Measurements from ENCODE around the gene TGFB1I1.
A peak's percentile ranks its signal among the peaks of the same experiment; 100 is the strongest.

The TGFB1I1 gene
- 0 to 0.75 (median 0.18) reads per million in 9 experiments for total RNA-seq

DNA sequence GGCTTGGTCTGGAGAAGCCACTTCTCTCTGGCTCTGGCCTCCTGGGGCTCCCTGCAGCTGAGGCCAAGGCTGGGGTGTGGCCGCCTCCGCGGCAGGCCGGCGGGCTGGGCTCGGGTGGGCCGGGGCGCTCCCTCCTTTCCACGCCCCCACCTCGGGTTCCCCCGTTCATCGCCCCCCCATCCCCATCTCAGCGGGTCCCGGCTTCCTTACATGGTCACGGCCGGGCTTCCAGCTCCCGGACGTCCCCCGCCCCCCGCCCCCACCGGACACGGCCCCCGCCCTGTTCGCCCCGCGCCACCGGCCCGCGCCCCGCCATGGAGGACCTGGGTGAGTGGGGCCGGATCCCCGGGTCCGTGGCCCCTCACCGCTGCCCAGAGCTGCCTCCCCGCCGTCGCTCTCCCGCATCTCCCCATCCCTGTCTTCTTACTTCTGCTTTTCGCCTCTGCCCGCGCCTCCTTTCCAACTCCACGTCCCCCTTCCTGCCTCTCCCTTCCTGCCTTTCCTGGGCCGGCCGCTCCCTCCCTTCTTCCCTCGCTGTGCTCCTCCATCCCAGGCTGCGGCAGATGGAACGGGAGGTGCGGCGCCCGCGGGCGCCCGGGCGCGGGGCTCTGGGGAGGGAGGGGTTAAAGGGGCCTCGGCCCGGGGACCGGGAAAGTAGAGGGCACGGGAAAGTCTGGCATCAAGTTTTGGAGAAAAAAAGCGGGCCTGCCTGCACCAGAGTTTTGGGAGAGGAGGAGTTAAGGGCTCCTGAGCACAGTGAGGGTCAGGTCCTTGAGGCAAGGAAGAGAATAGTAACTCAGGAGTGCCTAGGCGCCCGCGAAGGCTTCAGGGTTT lies at the start of gene TGFB1I1:
TSS of gene TGFB1I1 (plus strand) at position 278 of the 834 bp plus-strand sequence. CDS start at position 315, 37 bp downstream.
- ATAC-seq (replicated peaks), result no peak
- DNase-seq, result no peak
- H3K4me3 Mint-ChIP-seq, result peak within 1 kb of the TSS; percentile 53 to 65
- H3K27ac Mint-ChIP-seq, result no peak within 1 kb of the TSS
- H3K9me3 Mint-ChIP-seq, result no peaks in the 10 kb centered on the region
- H3K4me1 Mint-ChIP-seq (ENCODE audit: low read depth in 2 of 2), result peaks cover 14 to 18% of the 10 kb centered on the region in 2 donors
- H3K36me3 Mint-ChIP-seq (ENCODE audit: insufficient read depth), result peaks cover 14% of the 10 kb centered on the region
- H3K27me3 Mint-ChIP-seq, result peaks cover 22 to 29% of the 10 kb centered on the region in 2 donors

DNA sequence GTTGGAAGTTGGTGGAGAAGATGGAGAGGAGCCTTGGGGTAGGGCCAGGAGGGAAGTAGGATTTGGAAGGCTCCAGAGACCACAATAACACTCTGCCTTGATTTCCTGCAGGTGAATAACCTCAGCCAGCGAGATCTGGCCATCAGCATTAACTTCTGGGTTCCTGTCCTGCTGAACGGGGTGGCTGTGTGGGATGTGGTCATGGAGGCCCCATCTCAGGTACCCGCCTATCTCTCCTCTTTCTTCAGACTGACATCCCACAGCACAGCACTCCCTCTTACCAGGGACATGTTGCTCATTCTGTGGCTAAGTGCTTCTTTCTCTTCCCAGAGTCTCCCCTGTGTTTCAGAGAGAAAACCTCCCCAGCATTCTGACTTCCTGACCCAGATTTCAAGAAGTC lies 48.7 kb upstream of the TGFB1I1 start:
- Mint-ChIP-seq H3K27ac (peak overlapping the region in 1 of 2 donors; percentile 10), H3K4me1 (ENCODE audit: low read depth in 2 of 2) (peaks cover 42 to 53% of the 10 kb centered on the region in 2 donors), H3K9me3 (no peaks in the 10 kb centered on the region), H3K4me3 (peak overlapping the region in 1 of 2 donors; percentile 6), H3K36me3 (ENCODE audit: insufficient read depth) (peaks cover 13% of the 10 kb centered on the region), H3K27me3 (no peaks in the 10 kb centered on the region)
- DNase-seq (no peak), ATAC-seq (replicated peaks) (no peak)

DNA sequence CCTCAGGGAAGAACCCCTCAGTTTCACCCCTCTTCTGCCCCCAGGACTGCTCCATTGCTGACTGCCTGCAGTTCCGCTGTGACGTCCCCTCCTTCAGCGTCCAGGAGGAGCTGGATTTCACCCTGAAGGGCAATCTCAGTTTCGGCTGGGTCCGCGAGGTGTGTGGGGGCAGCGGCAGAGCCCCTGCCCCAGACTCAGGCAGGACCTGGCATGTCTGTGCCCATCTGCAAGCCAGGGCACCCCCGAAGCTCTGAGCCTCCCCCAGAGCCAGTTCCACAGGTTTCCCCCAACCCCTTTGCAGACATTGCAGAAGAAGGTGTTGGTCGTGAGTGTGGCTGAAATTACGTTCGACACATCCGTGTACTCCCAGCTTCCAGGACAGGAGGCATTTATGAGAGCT lies 48.2 kb upstream of the TGFB1I1 start:
- H3K36me3 Mint-ChIP-seq (ENCODE audit: insufficient read depth), result peaks cover 13% of the 10 kb centered on the region
- H3K4me3 Mint-ChIP-seq, result no peak overlapping the region
- DNase-seq (no peak), ATAC-seq (replicated peaks) (no peak)
- no peaks in the 10 kb centered on the region for H3K27me3 Mint-ChIP-seq
- H3K27ac Mint-ChIP-seq, result no peak overlapping the region
- H3K9me3 Mint-ChIP-seq, result no peaks in the 10 kb centered on the region
- H3K4me1 Mint-ChIP-seq (ENCODE audit: low read depth in 2 of 2), result peaks cover 39 to 49% of the 10 kb centered on the region in 2 donors

DNA sequence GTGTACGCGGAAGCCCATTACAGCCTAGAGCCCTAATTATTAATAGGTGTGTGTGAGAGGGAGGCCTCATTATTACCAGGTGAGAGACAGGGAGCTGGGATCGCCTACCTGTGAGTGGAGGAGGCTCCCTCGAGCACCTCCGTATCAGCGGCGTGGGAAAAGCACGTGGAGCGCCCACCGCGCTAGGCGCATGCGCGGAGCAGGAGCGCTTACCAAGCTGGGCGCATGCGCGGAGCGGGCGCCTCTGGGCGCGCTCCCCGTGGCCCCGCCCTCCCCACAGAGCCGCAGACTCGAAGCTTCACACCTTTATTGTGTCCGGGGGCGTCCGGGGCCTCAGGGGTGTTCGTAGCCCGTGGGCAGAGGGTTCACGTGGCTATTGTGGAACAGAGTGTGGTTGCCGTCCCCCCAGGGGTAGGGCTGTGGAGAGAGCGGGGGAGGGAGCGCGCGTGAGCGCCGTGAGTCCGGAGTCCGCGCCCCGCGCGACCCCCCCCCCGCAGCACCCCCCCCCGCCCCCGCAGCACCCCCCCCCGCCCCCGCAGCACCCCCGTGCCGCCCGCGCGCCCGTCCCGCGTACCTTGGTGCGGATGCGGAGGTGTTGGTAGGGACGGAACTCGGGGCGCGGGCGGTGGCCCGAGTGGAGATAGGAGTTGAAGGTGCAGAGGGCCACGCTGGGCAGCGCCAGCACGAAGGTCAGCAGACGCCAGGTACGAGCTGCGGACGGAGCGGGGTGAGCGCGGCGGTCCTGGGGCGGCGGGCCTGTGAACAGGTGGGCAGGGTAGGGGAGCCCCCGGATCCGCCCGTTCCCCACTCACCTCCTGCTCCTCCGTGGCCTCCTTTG lies 44.3 kb upstream of the TGFB1I1 start:
- peak; percentile 54 to 63 (median 56) for DNase-seq
- H3K27ac Mint-ChIP-seq, result no peak overlapping the region
- peak overlapping the region; percentile 59 to 60 for H3K4me3 Mint-ChIP-seq
- peaks cover 15 to 20% of the 10 kb centered on the region in 2 donors for H3K4me1 Mint-ChIP-seq (ENCODE audit: low read depth in 2 of 2)
- no peaks in the 10 kb centered on the region for H3K27me3 Mint-ChIP-seq
- no peaks in the 10 kb centered on the region for H3K9me3 Mint-ChIP-seq
- peak; percentile 85 for ATAC-seq (replicated peaks)
- peaks cover 5% of the 10 kb centered on the region for H3K36me3 Mint-ChIP-seq (ENCODE audit: insufficient read depth)

DNA sequence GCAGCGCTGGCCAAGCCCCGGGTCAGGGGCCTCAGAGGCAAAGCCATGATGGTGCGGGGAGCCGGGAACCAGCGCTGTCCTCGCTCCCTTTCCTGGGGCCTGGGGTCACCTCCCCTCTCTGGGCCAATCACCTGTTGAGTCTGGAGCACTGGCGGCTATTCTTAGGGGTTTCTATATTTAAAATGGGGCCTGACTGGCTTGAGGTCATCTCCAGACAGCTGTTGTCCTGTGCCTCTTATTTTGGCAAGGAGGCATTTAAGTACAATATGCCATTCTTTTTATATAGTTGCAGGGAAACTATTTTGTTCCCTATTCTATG lies 43.7 kb upstream of the TGFB1I1 start, which contains the start of gene COX6A2:
TSS of gene COX6A2 (minus strand) at position 82 of the 319 bp plus-strand sequence. CDS start at position 47, 35 bp downstream.
- ATAC-seq (replicated peaks) (no peak), DNase-seq (no peak)
- Mint-ChIP-seq H3K27ac (no peak within 1 kb of the TSS), H3K4me3 (peak within 1 kb of the TSS; percentile 59 to 60), H3K4me1 (ENCODE audit: low read depth in 2 of 2) (peaks cover 11 to 15% of the 10 kb centered on the region in 2 donors), H3K9me3 (no peaks in the 10 kb centered on the region), H3K27me3 (no peaks in the 10 kb centered on the region), H3K36me3 (ENCODE audit: insufficient read depth) (peaks cover 5% of the 10 kb centered on the region)

DNA sequence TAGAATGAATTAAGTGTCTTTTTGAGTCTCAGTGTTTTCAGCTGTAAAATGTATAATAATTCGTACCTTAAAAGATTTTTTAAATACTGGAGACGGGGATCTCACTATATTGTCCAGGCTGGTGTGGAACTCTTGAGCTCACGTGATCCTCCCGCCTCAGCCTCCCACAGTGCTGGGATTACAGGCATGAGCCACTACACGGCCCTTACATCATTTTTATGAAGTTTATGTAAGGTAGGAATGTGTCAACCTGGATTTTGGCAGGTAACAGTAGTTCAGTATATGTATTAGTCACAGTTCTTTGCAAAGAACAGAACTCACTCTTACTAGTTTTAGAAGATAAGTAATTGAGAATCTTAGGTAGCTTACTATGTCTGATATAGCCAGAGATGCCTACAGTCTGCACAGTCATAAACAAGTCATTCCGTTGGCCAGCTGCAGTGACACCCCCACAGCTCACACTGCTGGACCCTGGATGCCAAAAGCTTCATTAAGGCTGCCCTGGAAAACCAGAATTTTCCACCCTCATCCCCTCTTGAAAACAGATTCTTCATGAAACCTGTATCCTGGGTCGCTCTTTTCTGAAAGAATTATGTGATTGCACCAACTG lies 43.2 kb upstream of the TGFB1I1 start:
- DNase-seq, result no peak
- H3K27me3 Mint-ChIP-seq, result no peaks in the 10 kb centered on the region
- peaks cover 5% of the 10 kb centered on the region for H3K36me3 Mint-ChIP-seq (ENCODE audit: insufficient read depth)
- peak overlapping the region in 1 of 2 donors; percentile 60 for H3K4me3 Mint-ChIP-seq
- peaks cover 6 to 10% of the 10 kb centered on the region in 2 donors for H3K4me1 Mint-ChIP-seq (ENCODE audit: low read depth in 2 of 2)
- no peak overlapping the region for H3K27ac Mint-ChIP-seq
- no peaks in the 10 kb centered on the region for H3K9me3 Mint-ChIP-seq
- ATAC-seq (replicated peaks), result no peak

DNA sequence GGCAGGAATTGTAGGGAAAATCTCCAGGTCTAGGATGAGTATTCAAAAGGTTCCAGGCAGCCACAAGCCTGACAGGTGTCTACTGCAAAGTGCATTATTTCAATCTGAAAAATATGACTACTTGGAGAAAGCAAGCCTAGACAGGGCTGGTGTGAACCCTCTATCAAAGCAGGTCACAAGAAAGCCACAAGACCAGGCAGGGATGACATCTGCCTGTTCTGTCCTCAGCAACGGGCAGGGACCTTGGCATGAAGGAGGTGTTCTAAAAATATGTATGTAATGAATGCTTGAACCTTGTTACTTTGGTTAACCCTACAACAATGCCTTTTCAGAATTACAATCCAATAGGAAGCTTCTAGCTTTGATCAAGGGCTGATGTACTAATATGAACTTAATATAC lies 42.6 kb upstream of the TGFB1I1 start:
- Mint-ChIP-seq H3K27me3 (no peaks in the 10 kb centered on the region), H3K27ac (no peak overlapping the region), H3K9me3 (no peaks in the 10 kb centered on the region), H3K4me1 (ENCODE audit: low read depth in 2 of 2) (peaks cover 3 to 5% of the 10 kb centered on the region in 2 donors), H3K36me3 (ENCODE audit: insufficient read depth) (peaks cover 5% of the 10 kb centered on the region), H3K4me3 (no peak overlapping the region)
- peak; percentile 40 for ATAC-seq (replicated peaks)
- DNase-seq, result no peak

DNA sequence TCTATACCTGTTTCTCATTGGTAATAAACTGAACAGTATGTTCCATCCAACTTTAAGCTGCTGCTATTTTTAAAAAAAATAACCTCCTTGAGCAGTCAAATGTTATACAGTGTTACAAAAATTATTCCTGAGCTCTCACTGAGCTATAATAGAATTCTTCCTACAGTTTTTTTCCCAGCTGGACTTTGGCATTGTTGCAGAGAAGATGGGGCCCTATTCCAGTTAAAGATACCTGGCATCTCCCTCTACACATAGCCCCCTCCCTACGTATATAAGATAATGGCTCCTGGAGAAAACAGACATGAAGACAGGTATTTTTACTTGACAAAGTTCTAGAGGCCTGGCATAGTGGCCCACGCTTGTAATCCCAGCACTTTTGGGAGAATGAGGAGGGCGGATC lies 42.2 kb upstream of the TGFB1I1 start:
- ATAC-seq (replicated peaks) (no peak), DNase-seq (no peak)
- Mint-ChIP-seq H3K27me3 (no peaks in the 10 kb centered on the region), H3K27ac (no peak overlapping the region), H3K4me3 (no peak overlapping the region), H3K4me1 (ENCODE audit: low read depth in 2 of 2) (peaks cover 2 to 5% of the 10 kb centered on the region in 2 donors), H3K9me3 (no peaks in the 10 kb centered on the region), H3K36me3 (ENCODE audit: insufficient read depth) (peaks cover 5% of the 10 kb centered on the region)

DNA sequence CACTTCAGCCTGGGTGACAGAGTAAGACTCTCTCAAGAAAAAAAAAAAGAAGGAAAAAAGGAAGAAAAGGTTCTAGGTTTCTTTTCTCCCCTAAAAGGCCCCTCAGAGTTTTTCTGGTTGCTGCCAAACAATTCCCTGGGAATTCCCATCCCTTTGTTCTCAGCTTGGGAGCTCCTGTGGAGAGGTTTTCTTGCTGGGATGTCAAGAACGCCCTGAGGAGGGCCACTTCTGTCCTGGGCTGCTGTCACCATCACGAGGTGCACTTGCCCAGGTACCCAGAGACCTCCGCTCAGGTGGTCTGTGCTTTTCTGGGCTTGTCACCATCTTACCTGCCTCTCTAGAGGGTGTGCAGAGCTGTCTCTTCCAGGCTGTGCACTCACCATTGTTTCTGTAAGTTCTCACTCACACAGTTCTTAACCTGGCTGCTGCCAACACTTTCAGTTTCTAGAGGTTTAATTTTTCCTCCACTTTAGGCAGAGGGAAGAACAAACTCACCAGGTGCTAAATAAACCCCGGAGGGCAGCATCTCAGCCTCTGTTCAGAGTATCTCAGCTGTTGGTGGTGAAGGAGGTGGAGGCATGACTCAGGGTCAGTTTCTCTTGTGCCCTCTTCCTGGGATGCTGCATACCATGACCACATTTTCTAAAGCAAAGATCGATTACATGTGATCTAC lies 41.4 kb upstream of the TGFB1I1 start:
- H3K4me3 Mint-ChIP-seq, result no peak overlapping the region
- H3K27me3 Mint-ChIP-seq, result no peaks in the 10 kb centered on the region
- DNase-seq (no peak), ATAC-seq (replicated peaks) (no peak)
- peaks cover 0 to 5% of the 10 kb centered on the region in 2 donors for H3K4me1 Mint-ChIP-seq (ENCODE audit: low read depth in 2 of 2)
- peaks cover 5% of the 10 kb centered on the region for H3K36me3 Mint-ChIP-seq (ENCODE audit: insufficient read depth)
- H3K27ac Mint-ChIP-seq, result no peak overlapping the region
- no peaks in the 10 kb centered on the region for H3K9me3 Mint-ChIP-seq

DNA sequence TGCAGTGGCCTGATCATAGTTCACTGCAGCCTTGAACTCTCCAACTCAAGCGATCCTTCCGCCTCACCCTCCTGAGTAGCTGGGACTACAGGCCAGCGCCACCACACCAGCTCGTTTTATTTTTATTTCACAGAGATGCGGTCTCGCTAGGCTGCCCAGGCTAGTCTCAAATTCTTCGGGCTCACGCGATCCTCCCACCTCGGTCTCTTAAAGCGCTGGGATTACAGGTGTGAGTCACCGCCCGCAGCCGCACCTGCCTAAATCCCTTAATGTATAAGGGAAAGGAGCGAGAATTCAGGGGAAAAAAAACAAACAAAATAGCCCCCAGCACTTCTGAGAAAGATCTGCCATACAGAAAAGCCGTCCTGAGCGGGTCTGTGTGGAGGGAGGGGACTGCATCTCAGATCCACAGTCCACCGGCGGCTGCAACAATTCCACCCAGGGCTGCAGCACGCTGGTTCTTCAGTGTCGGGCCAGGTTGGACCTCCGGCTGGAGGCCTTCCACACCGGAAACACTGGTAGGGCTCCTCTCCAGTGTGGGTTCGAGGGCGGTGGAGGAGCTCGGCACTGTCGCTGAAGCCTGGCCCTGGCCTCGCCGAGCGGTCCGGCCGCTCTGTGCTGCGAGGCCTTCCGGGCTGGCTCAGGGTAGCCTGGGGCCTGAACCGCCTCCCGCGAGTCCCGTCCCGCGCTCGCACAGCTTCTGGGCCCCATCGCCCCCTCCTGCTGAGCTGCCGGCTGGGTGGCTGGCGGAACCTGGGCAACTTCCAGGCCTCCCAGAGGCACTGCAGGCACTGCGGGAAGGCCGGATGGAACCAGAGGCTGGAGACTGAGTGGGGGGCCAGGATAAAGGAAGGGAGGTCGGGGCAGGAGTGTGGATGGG lies 36.4 kb upstream of the TGFB1I1 start:
- DNase-seq (no peak), ATAC-seq (replicated peaks) (no peak)
- Mint-ChIP-seq H3K27ac (no peak overlapping the region), H3K27me3 (no peaks in the 10 kb centered on the region), H3K4me1 (ENCODE audit: low read depth in 2 of 2) (peaks cover 9 to 12% of the 10 kb centered on the region in 2 donors), H3K36me3 (ENCODE audit: insufficient read depth) (no peaks in the 10 kb centered on the region), H3K9me3 (no peaks in the 10 kb centered on the region), H3K4me3 (no peak overlapping the region)

DNA sequence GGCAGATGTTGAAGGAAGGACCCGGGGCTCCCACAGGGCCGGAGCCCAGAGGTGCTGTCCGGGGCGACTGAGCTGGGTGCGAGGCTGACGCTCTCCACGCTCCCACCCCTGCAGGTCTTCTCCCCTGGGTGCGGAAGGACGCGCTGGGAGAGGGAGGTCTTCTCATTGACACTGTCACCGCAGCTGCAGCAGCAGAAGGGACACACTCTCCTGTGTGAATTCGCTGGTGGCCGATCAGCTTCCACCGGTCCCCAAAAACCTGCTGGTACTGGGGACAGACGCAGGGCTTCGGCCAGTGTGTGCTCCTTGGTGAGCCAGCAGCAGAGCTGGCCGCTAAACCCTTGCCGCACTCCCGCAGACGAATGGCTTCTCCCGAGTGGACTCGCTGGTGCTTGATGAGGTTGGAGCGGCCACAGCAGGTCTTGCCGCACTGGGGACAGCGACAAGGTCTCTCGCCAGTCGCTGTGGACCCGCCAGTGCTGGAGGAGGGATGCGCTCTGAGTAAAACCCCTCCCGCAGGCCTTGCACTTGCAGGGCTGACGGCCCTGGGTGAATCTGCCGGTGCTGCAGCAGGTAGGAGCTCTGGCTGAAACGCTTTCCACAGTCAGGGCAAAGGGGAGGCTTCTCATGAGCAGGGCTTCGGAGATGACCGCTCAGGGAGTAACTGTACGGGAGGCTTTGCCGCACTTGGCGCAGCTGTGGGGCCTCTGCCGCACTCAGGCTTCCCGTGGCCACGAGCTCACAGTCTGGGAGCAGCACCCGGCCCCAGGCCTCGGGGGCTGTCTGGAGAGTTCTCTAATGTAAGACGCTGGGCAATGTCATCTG lies 35.5 kb upstream of the TGFB1I1 start:
- no peaks in the 10 kb centered on the region for H3K36me3 Mint-ChIP-seq (ENCODE audit: insufficient read depth)
- no peak overlapping the region for H3K4me3 Mint-ChIP-seq
- H3K27me3 Mint-ChIP-seq, result no peaks in the 10 kb centered on the region
- DNase-seq (no peak), ATAC-seq (replicated peaks) (no peak)
- H3K27ac Mint-ChIP-seq, result no peak overlapping the region
- H3K9me3 Mint-ChIP-seq, result no peaks in the 10 kb centered on the region
- H3K4me1 Mint-ChIP-seq (ENCODE audit: low read depth in 2 of 2), result peaks cover 9 to 12% of the 10 kb centered on the region in 2 donors

DNA sequence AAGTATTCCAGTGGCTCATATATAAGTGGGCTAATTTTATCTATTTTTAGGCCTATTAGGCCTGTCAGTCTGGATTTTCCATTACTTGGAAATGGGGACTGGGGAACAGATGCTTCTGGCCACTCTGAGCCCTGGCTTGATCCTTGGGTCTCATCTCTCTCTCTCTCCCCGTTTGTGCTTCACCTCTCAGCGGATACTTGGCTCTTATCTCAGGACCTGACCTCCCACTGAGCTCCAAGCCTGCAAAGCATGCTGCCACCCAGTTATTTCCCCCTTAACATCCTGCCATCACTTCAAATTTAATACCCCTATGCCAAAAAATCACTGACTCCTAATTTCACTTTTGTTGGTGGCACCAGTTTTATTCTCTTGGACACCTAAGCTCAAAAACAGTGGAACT lies 33.5 kb upstream of the TGFB1I1 start:
- H3K27ac Mint-ChIP-seq, result no peak overlapping the region
- H3K27me3 Mint-ChIP-seq, result no peaks in the 10 kb centered on the region
- no peaks in the 10 kb centered on the region for H3K36me3 Mint-ChIP-seq (ENCODE audit: insufficient read depth)
- no peak for ATAC-seq (replicated peaks)
- DNase-seq, result no peak
- H3K4me1 Mint-ChIP-seq (ENCODE audit: low read depth in 2 of 2), result peaks cover 15 to 17% of the 10 kb centered on the region in 2 donors
- no peaks in the 10 kb centered on the region for H3K9me3 Mint-ChIP-seq
- H3K4me3 Mint-ChIP-seq, result no peak overlapping the region

Data from effector memory CD8-positive, alpha-beta T cell (primary cell).